Fibroblast of skin of left biceps (primary cell): Measurements from ENCODE around the gene YTHDF1.
"Not testable (repeated sequence)": the region's sequence is repeated elsewhere in the genome, so short reads cannot be mapped to it uniquely, and the experiment has no call there.

Experiments used
- DNase-seq, 2 experiments: peaks; one replicate each; pipeline ENCODE4 v3.0.0-alpha.2; 2013; ENCODE audit warnings: low read depth in 2 of 2

The YTHDF1 gene

DNA sequence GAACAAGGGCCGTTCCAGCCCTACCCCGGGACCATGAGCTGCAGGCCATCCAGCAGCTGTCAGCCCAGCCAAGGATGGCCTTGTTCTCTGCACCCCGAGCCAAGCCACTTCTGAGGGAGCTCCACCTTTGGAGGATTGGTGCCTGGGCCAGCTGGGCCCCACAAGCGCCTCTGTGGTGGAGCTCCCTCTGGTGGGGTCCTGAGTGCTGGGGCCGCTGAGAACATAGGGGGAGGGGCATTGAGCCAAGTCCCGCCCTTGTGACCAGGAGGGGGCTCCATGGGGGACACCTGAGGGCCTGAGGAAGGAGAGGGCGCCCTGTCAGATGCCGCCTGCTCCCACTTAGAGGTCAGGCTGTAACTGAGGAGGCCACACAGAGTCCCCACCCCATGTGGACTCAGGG lies 43.2 kb downstream of the YTHDF1 start:
- no peak for DNase-seq

- no peak for DNase-seq
Measured at GRCh38 chr20:63171991-63172390, 43.9 kb downstream of the YTHDF1 start.

- DNase-seq, result no peak
Measured at GRCh38 chr20:63169681-63170080, 46.2 kb downstream of the YTHDF1 start.

DNA sequence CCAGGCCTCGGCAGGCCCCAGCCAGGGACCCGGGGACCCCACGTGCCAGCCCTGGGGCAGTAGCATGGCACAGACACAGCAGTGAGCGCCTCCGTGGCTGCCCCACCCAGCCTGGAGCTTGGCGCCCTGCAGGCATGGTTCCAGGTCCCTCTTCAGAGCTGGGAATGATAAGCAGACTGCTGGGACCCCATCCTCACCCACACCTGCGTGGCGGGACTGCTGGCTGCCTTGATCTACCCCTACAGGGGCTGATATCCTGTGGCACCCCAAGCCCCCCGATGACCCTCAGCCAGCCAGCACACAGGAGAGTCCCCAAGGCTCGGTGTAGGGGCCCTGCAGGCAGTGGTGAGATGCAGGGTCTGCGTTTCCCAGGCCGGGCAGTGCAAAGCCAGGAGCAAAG lies 47.1 kb downstream of the YTHDF1 start:
- DNase-seq, result no peak

DNA sequence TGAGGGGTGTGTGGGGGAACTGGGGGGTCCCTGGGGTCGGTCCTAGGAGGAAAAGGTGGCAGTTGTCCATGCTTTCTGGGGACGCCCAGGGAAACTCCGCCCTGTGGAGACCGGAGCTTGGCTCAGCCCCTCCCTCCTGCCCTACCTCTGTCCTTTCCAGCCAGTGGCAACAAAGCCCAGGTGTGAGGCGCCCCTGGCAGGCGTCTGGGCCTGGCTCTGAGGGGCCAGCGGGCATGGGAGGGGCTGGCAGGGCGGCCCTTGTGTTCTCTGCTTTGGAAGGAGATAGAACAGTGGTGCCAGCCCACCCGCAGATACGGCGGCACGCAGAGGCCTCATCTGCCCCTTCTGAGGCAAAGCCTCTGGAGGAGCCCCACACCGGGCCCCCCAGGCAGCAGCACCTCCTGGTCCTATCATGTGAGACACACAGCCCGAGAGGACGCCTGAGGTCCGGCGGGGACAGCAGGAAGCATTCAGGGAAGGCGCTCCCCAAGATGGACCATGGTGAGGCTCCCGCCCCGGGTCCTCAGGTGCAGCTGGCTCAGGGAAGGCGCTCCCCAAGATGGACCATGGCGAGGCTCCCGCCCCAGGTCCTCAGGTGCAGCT lies 47.9 kb downstream of the YTHDF1 start:
- no peak for DNase-seq

- no peak for DNase-seq
Measured at GRCh38 chr20:63167026-63167917, 48.7 kb downstream of the YTHDF1 start.

DNA sequence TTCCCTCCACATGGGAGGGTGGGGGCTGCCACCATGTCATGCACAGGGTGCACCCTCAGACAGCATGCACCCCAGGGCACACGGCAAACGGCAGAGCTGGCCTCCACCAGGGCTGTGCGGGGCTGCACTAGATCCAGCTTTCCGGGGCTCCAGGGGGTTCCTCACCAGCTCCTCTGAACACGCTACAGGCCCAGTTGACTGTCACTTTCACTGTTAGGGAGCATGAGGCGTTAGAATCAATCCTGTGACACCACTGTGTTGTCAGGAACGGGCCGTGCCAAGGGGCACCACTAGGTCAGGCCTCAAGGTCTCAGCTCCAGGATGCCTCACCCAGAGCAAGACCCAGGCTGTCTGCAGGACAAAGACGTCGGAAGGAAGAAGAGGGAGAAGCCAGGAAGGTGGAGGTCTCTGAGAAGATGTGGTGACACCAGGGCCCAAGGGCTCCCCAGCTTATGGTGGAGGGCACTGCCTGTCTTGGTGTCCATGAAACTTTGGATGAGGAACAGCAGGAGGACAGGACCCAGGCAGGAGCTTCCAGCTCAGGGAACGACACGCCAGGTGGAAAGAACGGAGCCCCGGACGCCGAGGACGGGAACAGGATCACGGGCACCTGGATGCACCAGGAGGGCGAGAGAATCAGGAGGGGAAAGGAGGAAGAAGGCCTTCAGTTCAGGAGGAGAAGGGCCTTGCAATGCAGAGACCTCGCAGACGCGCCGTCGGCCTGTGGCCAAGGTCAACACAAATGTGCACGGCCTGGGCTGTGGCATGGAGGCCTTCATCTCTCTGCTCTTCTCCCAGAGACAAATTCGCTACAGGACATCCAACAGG lies 49.5 kb downstream of the YTHDF1 start:
- no peak for DNase-seq

GRCh38 chr20:63165356-63166192 lies 50.4 kb downstream of the YTHDF1 start:
- no peak for DNase-seq

DNA sequence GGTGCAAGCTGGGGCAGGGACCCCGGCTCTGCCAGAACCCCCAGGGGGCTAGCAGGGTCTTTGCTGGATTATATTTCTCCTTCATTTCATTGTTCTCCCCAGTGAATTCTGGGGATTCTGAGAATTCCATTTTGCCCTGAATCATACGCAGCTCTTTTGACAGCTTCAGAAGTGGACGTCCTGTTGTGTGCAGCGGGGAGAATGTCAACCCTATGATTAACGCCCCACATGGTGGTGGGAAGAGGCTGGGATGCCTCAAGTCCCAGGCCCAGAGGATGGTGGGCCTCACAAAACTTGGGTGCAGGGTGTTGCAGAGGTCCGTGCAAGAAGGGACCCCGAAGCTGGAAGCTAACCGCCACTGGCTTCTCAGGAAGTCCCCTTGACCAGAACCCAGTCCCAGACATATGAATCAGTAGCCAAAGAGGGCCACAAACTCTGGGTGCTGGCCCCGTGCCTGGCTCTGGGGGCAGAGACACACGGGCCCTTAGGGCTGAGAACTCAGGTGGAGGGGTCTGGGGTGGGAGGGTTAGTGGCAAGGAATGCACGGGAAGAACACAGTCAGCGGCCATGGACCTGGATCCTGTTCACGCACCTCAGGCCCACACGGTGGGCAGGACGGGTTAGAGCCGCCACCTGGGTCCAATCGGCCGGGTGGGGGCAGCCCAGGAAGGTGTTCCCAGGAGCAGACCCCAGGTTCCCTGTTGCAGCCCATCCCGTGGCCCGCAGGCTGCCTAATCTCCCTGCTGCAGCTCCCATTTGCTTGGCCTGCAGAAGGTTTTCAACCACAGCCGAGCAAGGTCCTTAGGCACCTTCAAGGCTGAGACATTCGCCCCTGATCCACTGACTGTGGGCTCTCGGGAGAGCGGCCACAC lies 51.2 kb downstream of the YTHDF1 start:
- DNase-seq, result no peak

DNA sequence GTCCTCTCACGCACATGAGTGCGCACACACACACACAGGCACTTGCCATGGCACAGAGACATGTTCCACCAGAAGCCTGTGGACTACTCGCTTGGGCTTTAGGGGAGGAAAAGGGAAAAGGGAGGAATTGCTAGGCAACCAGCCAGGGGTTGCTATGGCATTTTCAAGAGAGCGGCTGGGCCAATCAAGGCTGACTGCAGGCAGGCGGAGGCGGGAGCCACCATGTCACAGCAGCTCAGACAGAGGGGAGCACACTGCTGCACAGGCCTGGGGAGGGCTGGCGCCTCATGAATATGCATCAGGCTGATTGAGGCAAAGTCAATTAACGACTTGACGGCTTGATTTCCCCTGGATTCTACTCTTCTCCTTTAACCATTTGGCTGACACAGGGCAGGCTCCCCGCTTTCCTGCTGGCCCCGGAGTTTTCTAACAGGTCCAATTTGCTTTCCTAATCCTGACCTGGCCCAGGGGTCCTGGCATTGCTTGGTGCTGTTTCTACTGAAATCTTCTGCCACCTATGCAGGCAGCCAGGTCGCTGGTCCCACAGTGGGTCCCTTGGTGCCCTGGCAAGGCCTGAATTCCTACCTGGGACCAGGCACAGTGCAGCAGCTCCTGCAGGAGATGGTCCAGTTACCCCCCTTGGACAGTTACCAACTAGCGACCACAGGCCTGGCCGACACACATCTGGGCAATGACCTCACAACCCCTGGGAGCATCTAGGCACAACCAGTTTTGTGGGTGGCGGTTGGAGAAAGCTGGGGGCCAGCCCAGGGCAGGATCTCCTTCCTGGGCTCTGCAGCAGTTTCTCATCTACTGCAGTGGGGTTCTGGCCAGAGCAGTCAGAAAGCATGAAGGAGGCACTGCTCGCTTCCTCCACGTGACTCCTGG lies 52.1 kb downstream of the YTHDF1 start:
- DNase-seq, result no peak

DNA sequence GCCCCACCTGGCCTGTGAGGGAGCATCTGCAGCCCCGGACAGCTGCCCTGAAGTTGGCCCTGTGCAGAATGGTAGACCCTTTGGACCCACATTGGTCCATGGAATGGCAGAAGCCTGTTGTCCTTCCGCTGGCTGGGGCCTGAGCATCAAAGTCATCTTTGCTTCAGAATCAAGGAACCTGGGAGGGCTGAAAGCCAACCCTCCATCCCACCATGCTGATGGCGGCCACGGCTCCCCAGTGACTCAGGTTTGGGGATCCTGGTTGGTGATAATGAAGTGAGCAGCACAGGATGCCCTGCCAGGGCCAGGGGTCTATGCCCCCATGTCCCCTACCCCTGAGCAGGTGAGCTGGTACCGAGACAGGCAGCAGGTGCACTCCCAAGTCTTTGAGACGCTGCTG lies 52.8 kb downstream of the YTHDF1 start:
- no peak for DNase-seq

DNA sequence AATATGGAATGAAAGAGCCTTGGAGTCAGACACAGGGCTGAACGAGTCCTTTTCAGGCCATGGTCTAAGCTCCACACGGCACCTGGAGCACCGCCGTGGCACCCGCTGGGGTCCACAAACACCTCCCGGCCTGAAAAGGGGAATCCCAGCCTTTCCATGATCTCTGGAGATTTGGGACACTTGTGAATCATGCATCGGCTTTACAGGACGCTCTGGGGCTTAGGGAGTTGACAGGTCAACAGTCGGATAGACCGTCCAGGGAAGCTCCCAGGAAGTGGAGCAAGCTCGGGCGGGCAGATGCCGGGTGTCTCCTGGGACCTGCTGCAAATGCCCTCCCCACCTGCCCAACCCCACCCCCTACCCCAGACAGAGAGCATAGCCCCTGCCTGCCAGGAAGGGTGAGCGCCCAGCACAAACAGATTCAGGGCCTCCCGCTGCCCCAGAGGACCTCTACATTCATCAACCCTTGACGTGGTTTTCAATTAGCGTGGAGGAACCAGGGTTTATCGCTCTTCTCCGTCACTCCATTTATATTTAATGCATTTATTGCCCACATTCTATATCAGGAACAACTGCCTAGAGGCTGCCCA lies 53.6 kb downstream of the YTHDF1 start:
- no peak for DNase-seq

GRCh38 chr20:63161176-63161651 lies 54.7 kb downstream of the YTHDF1 start:
- no peak for DNase-seq

GRCh38 chr20:63160641-63161175 lies 55.2 kb downstream of the YTHDF1 start:
- no peak for DNase-seq

DNA sequence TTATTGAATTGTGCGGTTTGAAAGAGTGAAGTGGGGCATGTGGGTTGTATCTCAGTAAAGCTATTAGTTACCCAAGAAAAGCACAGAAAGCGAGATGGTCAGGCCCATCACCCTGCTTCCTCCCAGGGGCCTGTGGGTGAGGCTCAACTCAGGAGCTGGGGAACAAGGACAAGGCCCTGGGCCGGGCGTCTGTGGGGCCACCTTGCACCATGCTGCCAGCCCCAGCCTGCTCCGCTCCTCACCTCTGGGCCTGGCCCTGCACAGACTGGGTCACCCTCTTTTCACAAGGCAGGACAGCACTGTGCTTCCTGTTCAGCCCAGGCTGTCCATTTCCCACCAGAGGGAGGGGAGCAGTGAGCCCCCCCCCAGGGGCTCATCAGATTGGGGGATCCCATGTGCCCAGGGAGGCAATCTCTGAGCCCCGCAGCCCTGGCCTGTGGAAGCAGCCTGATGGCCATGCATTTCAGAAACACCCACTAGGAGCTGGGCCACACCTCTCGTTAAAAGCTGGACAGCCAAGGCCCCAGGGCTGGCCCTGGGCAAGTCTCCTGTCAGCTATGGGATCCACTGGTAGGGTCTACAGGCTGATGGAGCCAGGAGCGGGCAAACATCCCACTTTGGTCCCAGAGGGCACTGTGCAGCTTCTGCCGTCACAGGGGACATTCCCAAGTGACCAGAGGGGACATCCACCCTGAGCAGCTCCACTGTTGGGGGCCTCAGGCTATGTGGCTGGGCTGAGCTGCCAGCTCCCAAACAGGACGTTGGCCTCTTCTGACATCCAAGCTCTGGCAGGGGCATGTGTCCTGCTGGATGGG lies 55.9 kb downstream of the YTHDF1 start:
- no peak for DNase-seq

DNA sequence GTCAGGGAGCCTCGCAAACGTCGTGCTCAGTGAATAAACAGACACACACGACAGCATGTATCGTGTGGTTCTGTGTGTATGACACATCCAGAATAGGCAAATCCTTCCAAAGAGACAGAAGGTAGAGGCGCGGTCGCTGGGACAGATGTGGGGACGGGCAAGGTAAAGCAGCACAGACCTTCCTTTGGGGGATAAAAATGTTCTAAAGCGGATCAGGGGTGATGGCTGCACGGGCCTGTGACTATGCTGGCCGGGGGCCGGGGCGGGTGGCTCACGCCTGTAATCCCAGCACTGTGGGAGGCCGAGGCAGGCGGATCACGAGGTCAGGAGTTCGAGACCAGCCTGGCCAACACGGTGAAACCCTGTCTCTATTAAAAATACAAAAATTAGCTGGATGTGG lies 56.7 kb downstream of the YTHDF1 start:
- not testable (repeated sequence) for DNase-seq

DNA sequence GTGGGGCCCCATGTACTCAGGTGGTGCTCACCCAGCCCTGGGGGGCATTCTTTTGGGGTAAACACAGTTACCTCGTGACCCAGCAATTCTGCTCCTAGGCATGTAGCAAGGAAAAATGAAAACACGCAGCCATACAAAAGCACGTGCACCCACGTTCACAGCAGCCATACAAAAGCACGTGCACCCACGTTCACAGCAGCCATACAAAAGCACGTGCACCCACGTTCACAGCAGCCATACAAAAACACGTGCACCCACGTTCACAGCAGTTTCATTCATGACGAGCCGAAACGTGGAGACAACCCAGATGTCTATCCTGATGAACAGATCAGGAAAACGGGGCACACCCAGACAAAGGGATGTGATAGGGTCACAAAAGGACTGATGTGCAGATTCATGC lies 57.1 kb downstream of the YTHDF1 start:
- no peak for DNase-seq

GRCh38 chr20:63158352-63158751 lies 57.6 kb downstream of the YTHDF1 start:
- DNase-seq, result no peak
